Measurements from ENCODE around the gene DLD. TPM values are rescaled to one million over a fixed set of nuclear protein-coding genes. Genes with fewer than 3 reads are reported as not detected.

Gene DLD
- total and polyA plus RNA-seq, 2 experiments from 2014 or later, result 84.9 to 129 TPM

GRCh38 chr7:107902381-107902780, 11.4 kb downstream of the DLD start:
- Histone ChIP-seq H3K27me3 (no peaks in the 10 kb centered on the region), H3K27ac (no peak overlapping the region), H2AFZ (no peak overlapping the region), H3K79me2 (peaks cover 61% of the 10 kb centered on the region), H3K9me3 (ENCODE audit: low read depth) (no peaks in the 10 kb centered on the region), H3K9me2 (replicated peaks; ENCODE audit: insufficient read depth) (no peaks in the 10 kb centered on the region), H3K4me1 (ENCODE audit: insufficient read depth) (no peaks in the 10 kb centered on the region), H3K4me3 (no peak overlapping the region), H3K4me2 (no peak overlapping the region), H3K36me3 (replicated peaks; ENCODE audit: insufficient read depth, low read depth) (peaks cover 13% of the 10 kb centered on the region), H4K20me1 (ENCODE audit: insufficient read depth, poor library complexity, severe bottlenecking) (peaks cover 28% of the 10 kb centered on the region)
- TF ChIP-seq CTCF (IDR thresholded peaks at IDR 0.05; ENCODE audit: poor library complexity) (no peak), EZH2 (IDR thresholded peaks at IDR 0.05; ENCODE audit: borderline replicate concordance) (no peak), EZH2phosphoT487 (IDR thresholded peaks at IDR 0.05; ENCODE audit: low read depth, severe bottlenecking, unreplicated experiment) (no peak)
- DNase-seq (ENCODE audit: low spot score), result no peak

DNA sequence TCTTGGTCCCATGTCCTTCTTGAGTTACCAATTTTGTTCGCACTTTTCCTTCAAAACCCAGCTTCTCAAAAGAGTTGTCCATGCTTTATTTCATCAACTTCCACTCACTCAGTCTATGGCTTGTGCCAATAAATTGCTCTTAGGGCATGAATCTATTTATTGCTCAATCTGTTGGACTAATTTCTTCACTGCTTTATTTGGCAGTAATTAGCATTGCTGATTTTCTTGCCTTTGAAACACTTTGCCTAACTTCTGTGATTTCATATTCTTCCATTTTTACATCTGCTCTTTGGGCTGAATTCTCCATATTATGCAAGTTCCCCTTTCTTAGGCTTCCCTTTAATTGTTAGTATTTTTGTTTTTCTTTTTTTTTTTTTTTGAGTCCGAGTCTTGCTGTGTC, 16.8 kb downstream of the DLD start:
- WGBS (ENCODE audit: low lambda C conversion rate, missing lambda C conversion rate), result 98% methylated on average over 2 of the region's 2 CpGs
- no peaks in the 10 kb centered on the region for H4K20me1 ChIP-seq (ENCODE audit: insufficient read depth, poor library complexity, severe bottlenecking)
- H3K79me2 ChIP-seq, result peaks cover 30% of the 10 kb centered on the region
- H3K36me3 ChIP-seq (replicated peaks; ENCODE audit: insufficient read depth, low read depth), result peaks cover 13% of the 10 kb centered on the region
- no peaks in the 10 kb centered on the region for H3K9me3 ChIP-seq (ENCODE audit: low read depth)
- H3K27ac ChIP-seq, result no peak overlapping the region
- no peak for TF ChIP-seq EZH2 (IDR thresholded peaks at IDR 0.05; ENCODE audit: borderline replicate concordance)
- TF ChIP-seq CTCF (IDR thresholded peaks at IDR 0.05; ENCODE audit: poor library complexity), result no peak
- TF ChIP-seq EZH2phosphoT487 (IDR thresholded peaks at IDR 0.05; ENCODE audit: low read depth, severe bottlenecking, unreplicated experiment), result no peak
- no peak for DNase-seq (ENCODE audit: low spot score)
- H2AFZ ChIP-seq, result no peak overlapping the region
- H3K4me2 ChIP-seq, result no peak overlapping the region
- H3K27me3 ChIP-seq, result no peaks in the 10 kb centered on the region
- H3K9me2 ChIP-seq (replicated peaks; ENCODE audit: insufficient read depth), result no peaks in the 10 kb centered on the region
- no peak overlapping the region for H3K4me3 ChIP-seq
- no peaks in the 10 kb centered on the region for H3K4me1 ChIP-seq (ENCODE audit: insufficient read depth)

DNA sequence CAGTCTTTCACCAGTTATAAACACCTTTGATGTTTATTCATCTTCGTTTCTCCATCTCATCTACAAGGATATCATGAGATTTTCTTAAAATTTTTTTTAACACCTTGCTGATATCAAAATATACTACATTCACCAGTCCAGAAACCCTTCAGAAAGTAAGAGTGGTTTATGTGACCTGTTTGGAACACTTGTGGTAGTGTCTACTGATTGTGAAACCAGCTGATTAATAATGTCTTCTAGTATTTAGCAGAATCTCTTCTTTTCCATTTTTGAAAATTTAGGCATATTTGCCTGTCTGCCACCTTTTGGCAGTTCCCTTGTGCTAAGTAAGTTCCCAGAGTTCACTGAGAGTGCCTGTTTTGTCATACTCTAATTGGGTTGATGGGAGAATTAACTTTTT, 18.5 kb downstream of the DLD start:
- DNase-seq (ENCODE audit: low spot score), result no peak
- H2AFZ ChIP-seq, result no peak overlapping the region
- no peaks in the 10 kb centered on the region for H3K9me2 ChIP-seq (replicated peaks; ENCODE audit: insufficient read depth)
- no peaks in the 10 kb centered on the region for H3K27me3 ChIP-seq
- H3K4me3 ChIP-seq, result no peak overlapping the region
- WGBS (ENCODE audit: low lambda C conversion rate, missing lambda C conversion rate), result 88% methylated on average over 1 of the region's 1 CpG
- no peak overlapping the region for H3K4me2 ChIP-seq
- no peaks in the 10 kb centered on the region for H4K20me1 ChIP-seq (ENCODE audit: insufficient read depth, poor library complexity, severe bottlenecking)
- no peaks in the 10 kb centered on the region for H3K4me1 ChIP-seq (ENCODE audit: insufficient read depth)
- TF ChIP-seq CTCF (IDR thresholded peaks at IDR 0.05; ENCODE audit: poor library complexity) (no peak), EZH2 (IDR thresholded peaks at IDR 0.05; ENCODE audit: borderline replicate concordance) (no peak)
- H3K79me2 ChIP-seq, result peaks cover 24% of the 10 kb centered on the region
- peaks cover 1% of the 10 kb centered on the region for H3K36me3 ChIP-seq (replicated peaks; ENCODE audit: insufficient read depth, low read depth)
- H3K27ac ChIP-seq, result no peak overlapping the region
- H3K9me3 ChIP-seq (ENCODE audit: low read depth), result no peaks in the 10 kb centered on the region

- TF ChIP-seq EZH2phosphoT487 (IDR thresholded peaks at IDR 0.05; ENCODE audit: low read depth, severe bottlenecking, unreplicated experiment) (no peak), CTCF (IDR thresholded peaks at IDR 0.05; ENCODE audit: poor library complexity) (no peak), EZH2 (IDR thresholded peaks at IDR 0.05; ENCODE audit: borderline replicate concordance) (no peak)
- Histone ChIP-seq H3K4me3 (no peak overlapping the region), H3K36me3 (replicated peaks; ENCODE audit: insufficient read depth, low read depth) (no peaks in the 10 kb centered on the region), H4K20me1 (ENCODE audit: insufficient read depth, poor library complexity, severe bottlenecking) (no peaks in the 10 kb centered on the region), H3K27ac (no peak overlapping the region), H3K9me2 (replicated peaks; ENCODE audit: insufficient read depth) (no peaks in the 10 kb centered on the region), H3K4me2 (no peak overlapping the region), H3K9me3 (ENCODE audit: low read depth) (no peaks in the 10 kb centered on the region), H3K79me2 (peaks cover 28% of the 10 kb centered on the region), H2AFZ (no peak overlapping the region), H3K4me1 (ENCODE audit: insufficient read depth) (no peaks in the 10 kb centered on the region), H3K27me3 (no peaks in the 10 kb centered on the region)
- DNase-seq (ENCODE audit: low spot score), result no peak
- WGBS (ENCODE audit: low lambda C conversion rate, missing lambda C conversion rate), result 74% methylated on average over 2 of the region's 2 CpGs
These were observed 21.0 kb downstream of the DLD start for GRCh38 chr7:107911981-107912380.
